Kidney tubule cell (primary cell): ENCODE measurements around the gene MRPS35.
"Not testable (repeated sequence)": the region's sequence is repeated elsewhere in the genome, so short reads cannot be mapped to it uniquely, and the experiment has no call there.

Source experiments
- DNase-seq: peaks from one replicate; pipeline ENCODE4 v3.0.0-alpha.2; 2018; ENCODE audit warnings: low spot score

MRPS35 gene

DNA sequence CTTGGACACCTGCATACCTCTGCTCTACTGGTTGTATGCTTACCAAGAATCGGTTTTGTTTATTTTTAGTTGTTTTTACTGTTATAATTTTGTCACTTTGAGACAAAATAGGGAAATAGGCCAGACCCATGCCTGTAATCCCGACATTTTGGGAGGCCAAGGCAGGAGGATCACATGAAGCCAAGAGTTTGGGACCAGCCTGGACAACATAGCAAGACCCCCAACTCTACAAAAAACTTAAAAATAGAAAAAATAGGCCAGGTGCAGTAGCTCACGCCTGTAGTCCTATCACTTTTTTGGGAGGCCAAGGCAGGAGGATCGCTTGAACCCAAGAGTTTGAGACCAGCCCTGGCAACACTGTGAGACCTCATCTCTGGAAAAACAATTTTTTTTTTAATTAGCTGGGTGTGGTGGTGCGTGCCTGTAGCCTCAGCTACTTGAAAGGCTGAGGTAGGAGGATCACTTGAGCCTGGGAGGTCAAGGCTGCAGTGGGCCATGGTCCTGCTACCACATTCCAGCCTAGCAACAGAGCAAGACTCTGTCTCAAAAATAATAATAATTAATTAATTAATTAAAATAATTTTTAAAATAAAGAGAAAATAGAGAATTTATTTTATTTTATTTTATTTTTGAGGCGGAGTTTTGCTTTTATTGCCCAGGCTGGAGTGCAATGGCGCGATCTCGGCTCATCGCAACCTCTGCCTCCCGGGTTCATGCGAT, 1.3 kb upstream of the MRPS35 start:
- no peak for DNase-seq

DNA sequence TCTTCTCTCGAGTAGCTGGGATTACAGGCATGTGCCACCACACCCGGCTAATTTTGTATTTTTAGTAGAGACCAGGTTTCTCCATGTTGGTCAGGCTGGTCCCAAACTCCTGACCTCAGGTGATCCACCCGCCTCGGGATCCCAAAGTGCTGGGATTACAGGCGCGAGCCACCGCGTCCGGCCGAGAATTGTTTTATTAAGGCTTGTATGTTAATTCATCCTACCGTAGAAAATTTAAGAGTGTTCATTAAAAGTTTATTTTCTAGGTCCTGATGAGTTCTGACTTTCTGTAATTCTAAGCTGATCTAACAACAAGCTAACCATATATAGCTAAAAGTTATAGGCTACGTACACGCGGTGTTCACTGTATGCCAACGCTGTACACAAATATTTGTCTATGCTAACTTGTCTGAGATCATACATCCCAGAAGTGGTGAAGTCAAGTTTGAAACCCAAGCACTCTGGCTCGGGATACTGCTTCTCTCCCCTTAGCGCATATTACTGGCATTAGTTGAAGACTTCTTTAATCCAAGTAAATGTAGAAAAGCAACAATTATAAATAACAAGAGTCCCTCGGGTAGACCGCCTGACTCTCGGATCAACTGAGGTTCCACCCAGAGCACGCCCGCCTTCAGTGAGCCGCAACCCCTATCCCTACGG, 570 bp upstream of the MRPS35 start:
- DNase-seq = peak; percentile 65

DNA sequence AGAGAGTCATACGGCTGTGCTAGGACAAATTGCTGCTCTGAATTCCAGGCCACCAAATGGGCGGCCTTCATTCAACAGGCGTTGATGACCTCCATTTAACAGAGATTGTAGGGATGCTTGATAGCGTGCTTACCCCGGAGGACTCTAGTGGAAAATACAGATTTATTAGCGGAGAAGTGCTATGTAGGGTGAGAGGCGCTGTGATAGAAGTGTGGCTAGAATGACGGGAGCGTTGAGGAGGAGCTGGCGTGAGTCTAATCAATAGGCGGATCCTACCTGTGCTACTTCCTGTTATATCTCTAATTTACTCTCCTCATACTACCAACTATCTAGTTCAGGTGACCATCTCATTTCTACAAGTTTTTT, 668 bp downstream of the MRPS35 start:
- DNase-seq = peak; percentile 48

- DNase-seq = no peak
Observed at GRCh38 chr12:27711967-27712366, 1.3 kb downstream of the MRPS35 start.

- no peak for DNase-seq
Observed at GRCh38 chr12:27723212-27723611, 12.6 kb downstream of the MRPS35 start.

DNA sequence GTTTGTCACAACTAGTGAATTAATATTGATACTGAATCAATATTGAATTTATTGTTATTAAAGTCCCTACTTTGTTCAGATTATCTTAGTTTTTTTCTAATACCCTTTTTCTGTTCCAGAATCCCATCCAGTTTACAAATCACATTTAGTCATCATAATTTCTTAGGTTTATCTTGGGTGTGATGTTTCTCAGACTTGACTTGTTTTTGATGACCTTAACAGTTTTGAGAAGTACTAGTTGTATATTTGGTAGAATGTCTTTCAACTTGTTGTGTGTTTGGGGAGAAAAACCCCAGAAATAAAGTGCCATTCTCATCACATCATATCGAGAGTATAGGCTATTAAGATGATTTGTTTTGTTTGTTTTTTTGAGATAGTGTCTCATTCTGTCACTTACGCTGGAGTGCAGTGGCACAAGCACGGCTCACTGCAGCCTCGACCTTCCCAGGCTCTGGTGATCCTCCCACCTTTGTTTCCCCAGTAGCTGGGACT, 19.5 kb downstream of the MRPS35 start:
- no peak for DNase-seq

DNA sequence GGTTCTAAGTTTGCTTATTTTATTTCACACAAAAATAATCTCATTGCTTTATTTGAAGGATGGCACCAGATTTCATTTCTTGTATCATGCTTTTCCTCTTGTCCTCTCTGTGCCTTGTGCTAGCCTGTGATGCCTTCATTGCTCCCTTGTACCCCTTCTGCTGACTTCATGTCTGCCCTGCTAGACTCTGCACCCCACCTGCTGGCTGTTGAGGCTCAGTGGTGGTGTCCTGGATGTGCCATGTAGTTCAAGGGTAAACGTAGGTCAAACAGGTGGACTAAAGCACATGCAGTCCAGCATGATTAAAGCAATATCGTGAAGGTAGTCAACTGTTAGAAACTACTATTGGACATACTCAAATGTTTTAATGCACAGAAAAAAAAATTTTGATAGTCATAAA, 21.6 kb downstream of the MRPS35 start:
- DNase-seq = no peak

DNA sequence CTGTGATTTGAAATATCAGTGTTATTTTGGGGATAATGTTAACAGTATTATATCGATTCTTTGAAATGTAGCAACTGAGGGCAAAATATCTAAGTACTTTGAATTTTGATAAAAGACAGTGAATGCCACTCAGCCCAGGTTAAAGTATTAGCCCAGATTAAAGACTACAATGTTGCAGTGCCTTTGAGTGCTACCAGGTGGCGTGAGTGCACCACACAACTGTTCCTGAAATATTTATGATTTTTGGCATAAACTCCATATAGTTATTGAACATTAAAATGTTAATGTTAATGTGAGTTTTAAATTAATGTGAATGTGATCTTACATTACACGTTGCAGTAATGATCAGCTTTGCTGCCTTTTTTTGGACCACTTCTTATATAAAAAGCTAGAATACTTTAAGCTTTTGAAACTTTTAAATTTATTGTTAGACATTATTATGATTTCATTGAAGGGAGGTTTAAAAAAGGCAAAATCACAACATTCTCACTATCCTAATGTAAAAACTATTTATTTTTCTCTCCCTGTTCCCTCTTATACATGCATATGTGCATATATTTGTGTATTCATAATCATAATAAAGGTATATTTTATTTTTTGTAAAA, 22.5 kb downstream of the MRPS35 start:
- peak; percentile 41 for DNase-seq

DNA sequence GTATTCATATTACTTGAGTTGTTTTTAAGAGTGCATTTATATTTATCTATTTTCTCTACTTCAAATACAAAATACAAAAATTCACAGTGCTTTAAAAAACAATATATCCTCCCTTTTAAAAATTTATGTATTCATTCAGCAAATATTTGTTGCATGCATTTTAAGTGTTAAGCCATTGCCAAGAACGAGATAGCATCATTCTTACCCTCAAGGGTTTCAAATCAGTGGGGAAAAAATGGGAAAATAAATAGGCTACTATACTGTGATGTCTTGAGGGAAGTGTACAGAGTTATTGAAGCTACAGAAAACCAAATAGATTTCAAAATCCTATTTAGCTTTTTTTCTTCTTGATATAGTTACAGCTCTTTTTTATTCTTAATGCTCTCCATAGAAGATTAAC, 23.2 kb downstream of the MRPS35 start:
- no peak for DNase-seq

- DNase-seq = not testable (repeated sequence)
Observed at GRCh38 chr12:27734321-27734720, 23.7 kb downstream of the MRPS35 start.

GRCh38 chr12:27743601-27744000, 33.0 kb downstream of the MRPS35 start:
- DNase-seq = no peak

- DNase-seq = not testable (repeated sequence)
Observed at GRCh38 chr12:27745734-27746133, 35.1 kb downstream of the MRPS35 start.

DNA sequence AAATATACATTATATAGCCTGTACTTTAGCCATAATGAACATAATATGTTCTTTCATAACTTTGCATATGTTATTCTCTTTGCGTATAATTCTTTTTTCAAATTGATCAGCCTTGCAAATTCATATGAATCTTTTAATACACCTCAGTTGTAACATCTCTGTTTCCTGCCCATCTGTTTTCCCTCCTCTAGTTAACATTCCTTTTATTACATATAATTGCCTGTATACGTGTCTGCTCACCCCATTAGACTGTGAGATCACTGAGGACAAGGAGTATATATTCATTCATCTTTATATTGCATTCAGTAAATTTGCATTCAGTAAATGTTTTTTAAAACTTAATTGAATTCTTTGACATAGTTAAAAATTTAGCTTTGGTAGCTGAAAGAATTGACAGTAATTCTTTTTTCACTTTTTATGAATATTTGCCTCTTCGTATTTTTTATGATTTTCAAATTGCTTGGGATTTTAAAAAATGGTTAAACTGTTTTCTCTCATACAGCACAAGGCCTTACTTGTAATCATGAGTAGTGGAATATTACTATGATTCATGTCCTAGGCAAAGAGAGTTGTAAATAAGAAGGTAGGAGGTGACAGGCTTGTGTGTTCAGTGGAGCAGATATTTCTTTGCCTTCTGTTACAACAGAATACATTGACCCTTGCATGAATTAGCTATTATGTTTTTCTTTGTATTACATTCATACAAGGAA, 36.6 kb downstream of the MRPS35 start:
- DNase-seq = peak; percentile 58

DNA sequence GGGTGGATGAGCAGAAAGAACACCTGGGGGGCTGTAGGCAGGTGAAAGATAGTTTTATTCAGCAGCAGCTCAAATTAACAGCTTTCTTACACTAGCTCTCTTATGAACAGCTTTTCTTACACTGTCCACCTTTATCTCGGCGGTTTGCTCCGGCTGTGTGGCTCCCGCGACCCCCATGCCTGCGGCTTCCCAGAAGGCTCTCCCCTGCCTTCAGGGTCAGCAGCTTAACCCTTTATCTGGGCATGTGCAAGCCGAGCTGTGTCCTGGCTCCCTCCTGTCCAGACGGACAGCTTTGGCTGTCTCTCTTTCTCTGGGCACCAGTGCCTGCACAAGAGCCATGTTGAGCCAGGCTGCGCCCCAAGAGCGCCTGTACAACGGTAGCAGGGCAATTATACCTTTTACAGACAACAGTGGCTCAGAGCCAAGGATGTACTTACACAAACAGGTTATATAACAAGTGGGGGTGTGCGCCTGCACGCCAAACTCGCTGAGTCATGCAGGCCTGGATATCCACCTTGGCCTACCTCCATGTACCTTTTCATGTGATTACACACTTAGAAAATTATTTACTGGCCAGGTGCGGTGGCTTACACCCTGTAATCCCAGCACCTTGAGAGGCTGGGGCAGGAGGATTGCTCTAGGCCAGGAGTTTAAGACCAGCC, 40.9 kb downstream of the MRPS35 start:
- peak; percentile 88 for DNase-seq

GRCh38 chr12:27754795-27755194, 44.2 kb downstream of the MRPS35 start:
- no peak for DNase-seq

DNA sequence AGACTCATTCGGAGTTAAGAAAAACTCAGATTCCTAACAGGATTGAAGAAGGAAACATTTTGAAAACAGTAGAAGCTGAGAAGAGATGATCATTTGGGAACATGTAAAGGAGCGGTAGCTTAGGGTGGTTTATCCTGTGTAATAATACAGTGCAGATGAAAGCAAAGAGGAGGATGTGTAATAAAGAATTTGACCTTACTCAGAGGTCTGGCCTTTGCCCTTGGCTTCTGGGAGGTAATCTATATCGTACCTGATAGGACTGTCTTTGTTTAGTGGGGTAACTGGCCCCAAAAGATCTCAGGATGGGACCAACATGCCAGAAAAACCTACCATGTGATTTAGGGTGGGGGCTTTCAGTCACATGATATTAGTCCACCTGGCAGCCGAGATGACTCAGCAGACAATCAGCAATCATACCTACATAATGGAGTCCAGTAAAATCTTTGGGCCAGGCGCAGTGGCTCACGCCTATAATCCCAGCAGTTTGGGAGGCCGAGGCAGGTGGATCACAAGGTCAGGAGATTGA, 46.1 kb downstream of the MRPS35 start:
- DNase-seq = no peak

DNA sequence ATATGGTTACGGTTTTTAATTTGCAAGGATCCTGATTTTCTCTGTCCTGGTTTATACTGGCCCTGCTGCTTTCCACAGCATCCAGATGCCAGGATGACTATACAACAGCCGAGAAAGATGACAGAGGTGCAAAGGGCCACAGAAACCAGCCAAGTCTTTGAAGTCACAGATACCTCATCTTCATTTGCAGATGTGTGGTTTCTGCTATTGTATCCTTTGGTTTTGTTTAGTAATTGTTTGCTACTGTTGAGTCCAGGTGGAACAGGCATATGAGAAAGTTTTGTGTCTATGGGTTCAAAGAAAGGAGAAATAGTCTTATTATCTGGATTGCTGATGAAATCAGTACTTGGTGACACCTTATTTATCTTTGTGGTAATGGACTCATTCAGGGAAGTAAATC, 52.1 kb downstream of the MRPS35 start:
- DNase-seq = no peak

DNA sequence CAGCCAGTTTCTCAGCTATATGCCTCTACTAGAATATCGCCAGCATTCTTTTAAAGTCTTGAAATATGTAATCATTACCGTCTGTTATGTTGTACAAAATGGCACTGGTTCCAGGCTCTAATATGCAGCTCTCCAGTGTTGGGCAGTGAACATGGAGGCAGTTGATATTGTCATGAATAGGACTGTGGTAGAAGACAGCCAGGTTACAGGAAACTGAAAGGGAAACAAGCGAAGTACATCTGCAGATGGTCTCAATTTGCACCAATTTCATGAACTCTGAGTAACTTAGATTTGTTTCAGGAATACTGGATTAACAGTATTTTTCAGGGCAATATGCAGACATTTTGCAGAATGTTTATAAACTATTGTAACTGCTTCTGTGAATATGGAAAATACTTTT, 56.0 kb downstream of the MRPS35 start:
- no peak for DNase-seq

GRCh38 chr12:27769142-27769673, 58.6 kb downstream of the MRPS35 start:
- peak; percentile 9 for DNase-seq

DNA sequence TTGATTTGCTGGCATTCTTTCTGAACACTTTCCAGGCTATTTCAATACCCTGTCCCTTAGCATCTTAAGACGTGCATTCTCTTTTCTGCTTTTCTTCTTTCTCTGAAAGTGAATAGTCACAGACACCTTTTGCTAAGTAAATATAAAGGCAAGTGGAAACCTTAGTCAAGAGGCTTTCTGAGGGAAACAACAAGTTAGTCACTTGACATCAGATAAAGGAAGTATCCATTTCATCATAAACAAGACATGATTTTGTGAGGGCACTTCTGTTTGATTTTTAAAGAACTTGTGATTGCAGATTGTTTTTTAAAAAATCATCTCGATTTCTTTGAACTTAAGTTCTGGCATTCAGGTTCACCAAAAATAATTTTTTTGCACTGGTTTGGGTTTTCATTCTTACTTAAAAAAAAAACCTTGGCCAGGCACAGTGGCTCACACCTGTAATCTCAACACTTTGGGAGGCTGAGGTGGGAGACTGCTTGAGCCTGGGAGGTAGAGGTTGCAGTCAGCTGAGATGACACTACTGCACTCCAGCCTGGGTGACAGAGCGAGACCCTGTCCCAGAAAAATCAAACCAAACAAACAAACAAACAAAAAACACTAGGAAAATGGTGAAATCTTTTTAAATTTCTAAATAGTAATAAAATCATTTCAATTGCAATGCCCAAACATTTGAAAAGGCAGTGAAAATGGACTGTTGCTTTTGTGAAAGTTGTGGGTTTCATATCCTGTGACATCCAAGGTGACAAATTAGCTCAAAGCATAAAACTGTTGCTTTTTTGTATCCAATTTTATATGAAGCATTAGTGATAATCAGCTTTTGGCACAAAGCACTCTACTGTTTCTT, 61.1 kb downstream of the MRPS35 start:
- DNase-seq = no peak
